Choroid plexus epithelial cell (primary cell): Measurements from ENCODE around the gene GALNT7.
A peak's percentile ranks its signal among the peaks of the same experiment; 100 is the strongest.

Experiments
- DNase-seq: peaks from one replicate; pipeline ENCODE4 v3.0.0-alpha.2; 2010; ENCODE audit warnings: low read depth
- H3K4me3 ChIP-seq: 2 replicates; pipeline ENCODE4 v1.5.1; 2011; ENCODE audit warnings: low read depth, mild to moderate bottlenecking, control low read depth, low read length, moderate library complexity
- TF ChIP-seq, protein P1 (sequence below): conservative IDR thresholded peaks from 2 replicates; pipeline ENCODE4 v1.5.1; 2011; ENCODE audit warnings: low read depth, mild to moderate bottlenecking, control low read depth, inconsistent platforms, low read length, moderate library complexity

GALNT7 gene

DNA sequence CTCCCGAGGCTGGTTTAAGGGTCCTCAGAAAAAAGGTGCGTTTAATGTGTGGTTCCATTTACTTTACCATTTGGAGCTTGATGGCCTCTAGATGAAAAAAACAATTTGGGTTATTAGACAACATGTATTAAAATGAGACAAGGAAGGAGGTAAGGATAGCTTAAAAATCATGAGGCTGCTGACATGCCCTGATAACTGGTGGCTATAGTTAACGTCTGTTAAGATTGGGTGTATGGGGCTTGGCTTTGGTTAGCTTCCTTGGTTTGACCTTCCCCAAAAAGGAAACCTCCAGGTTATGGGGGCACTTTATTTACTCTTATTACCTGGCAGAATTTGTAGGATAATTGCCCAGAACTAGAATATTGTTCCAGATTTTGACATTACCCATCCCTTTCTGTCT, 114.0 kb downstream of the GALNT7 start:
- no peak overlapping the region for H3K4me3 ChIP-seq
- no peak for DNase-seq
- TF ChIP-seq, protein P1, sequence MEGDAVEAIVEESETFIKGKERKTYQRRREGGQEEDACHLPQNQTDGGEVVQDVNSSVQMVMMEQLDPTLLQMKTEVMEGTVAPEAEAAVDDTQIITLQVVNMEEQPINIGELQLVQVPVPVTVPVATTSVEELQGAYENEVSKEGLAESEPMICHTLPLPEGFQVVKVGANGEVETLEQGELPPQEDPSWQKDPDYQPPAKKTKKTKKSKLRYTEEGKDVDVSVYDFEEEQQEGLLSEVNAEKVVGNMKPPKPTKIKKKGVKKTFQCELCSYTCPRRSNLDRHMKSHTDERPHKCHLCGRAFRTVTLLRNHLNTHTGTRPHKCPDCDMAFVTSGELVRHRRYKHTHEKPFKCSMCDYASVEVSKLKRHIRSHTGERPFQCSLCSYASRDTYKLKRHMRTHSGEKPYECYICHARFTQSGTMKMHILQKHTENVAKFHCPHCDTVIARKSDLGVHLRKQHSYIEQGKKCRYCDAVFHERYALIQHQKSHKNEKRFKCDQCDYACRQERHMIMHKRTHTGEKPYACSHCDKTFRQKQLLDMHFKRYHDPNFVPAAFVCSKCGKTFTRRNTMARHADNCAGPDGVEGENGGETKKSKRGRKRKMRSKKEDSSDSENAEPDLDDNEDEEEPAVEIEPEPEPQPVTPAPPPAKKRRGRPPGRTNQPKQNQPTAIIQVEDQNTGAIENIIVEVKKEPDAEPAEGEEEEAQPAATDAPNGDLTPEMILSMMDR: no peak

DNA sequence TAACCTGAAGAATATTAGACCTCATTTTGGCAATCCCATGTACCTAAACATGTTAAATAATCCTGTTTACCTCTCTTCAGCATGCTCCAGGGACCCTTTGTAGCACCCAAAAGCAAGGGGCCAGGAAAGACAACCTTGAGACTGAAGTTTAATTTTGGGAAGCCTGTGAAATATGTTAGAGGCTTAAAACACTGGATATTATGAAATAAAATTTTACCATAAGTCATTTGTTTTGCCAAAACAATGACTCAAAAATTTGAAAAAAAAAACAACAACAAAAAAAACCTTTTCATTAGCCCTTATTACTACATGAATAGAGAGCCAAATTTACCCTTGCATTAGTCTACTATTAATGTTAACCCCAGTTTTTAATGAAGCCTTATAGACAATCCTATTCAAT, 115.9 kb downstream of the GALNT7 start:
- no peak overlapping the region for H3K4me3 ChIP-seq
- no peak for DNase-seq
- TF ChIP-seq, protein P1: no peak

DNA sequence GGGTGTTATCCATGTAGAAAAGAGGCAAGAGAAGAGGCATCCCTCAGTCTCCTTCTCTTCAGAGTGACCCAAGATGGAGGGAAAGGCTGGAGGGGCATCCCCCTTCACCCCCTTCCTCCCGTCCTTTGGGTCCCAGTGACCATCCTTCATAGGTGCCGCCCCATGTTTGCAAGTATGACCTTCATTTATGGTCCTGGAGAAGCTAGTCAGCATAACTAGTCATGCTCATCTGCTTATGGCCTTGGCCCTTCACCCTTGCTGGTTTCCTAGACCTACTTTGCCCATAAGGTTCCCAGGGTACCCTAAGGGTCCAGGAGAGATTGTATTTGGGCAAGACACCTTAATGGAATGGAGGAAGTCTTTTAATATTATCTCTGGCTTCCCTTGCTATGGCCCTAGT, 118.9 kb downstream of the GALNT7 start:
- H3K4me3 ChIP-seq: no peak overlapping the region
- DNase-seq: no peak
- TF ChIP-seq, protein P1: no peak

DNA sequence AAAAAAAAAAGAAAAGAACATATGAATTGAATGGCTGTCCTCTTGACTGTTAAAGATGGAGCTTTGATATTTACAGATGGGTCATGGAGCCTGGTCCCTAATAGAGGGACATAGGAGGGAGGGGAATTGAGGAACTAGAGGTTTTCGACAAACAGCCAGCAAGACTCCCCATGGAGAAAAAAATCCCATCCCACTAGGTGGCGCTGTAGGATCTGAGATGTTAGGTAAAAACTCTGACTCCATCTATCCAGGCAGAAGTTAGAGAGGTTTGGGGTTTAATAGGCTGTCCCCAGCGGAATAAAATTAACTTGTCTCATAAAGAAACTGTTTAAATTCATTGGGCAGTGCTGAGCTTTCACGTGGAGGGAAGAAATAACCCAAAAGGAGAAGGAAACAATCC, 119.7 kb downstream of the GALNT7 start:
- TF ChIP-seq, protein P1: peak; percentile 69
- DNase-seq: peak; percentile 74
- H3K4me3 ChIP-seq: no peak overlapping the region

DNA sequence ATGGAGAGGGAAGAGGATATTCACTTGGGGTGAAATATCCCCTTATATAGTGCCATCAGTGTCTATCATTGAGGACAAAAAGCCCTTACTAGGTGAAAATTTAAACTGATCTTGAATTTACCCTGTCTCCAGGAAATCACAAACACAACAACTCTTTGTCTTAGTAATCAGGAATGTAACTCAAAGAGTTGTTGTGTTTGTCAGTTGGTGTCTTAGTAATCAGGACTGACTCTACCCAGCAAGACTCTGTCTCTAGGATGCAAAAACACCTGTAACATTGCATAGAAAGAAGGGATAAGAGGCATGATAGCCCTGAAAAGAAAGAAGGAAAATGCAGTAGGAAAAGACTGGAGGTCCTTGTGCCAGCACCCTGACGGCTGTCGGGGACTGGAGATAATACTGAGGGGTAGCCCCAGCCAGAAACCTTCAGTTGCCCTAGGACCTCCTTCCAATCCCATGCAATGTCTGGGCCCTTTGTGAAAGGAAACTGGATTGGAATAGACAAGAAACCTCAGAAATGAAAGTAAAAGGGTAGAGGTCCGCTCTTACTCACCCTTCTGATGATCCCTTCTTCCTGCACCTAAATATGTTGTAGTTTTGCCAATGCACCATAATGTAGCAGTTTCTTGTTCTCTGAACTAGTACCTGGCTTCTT, 120.2 kb downstream of the GALNT7 start:
- H3K4me3 ChIP-seq: no peak overlapping the region
- TF ChIP-seq, protein P1: no peak
- DNase-seq: no peak

DNA sequence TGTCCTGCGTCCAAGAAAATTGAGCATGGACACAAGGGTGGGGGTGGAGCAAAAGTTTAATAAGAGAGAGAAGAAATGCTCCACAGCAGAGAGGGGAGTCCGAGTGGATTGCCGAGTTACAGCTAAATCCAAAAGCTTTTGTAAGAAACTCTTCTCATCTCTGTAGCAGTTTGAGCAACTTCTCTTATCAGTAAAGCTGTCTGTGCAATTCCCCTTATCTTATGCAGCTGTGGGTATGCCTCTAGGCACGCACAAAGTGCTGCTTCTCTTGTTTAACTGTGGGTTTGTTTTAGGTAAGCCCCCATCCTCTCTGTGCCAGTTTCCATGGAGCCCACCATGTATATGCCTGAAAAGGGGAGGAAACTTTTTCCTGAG, 120.7 kb downstream of the GALNT7 start:
- TF ChIP-seq, protein P1: no peak
- H3K4me3 ChIP-seq: no peak overlapping the region
- DNase-seq: no peak

DNA sequence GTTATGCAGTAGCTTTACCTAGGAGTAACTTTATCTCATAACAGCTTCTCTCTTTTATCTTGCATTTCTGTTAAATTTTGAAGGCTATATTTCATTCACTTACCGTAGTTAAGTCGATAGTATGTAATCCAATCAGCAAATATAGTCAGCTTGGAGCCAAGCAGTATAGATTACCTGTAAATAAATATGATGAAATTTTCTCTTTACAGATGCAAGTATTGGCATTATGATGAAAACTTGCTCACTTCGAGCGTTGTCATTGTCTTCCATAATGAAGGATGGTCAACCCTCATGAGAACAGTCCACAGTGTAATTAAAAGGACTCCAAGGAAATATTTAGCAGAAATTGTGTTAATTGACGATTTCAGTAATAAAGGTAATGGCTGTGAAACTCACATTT, 123.3 kb downstream of the GALNT7 start:
- no peak overlapping the region for H3K4me3 ChIP-seq
- TF ChIP-seq, protein P1: no peak
- no peak for DNase-seq
